IMR-90 (cell line): ENCODE measurements around the gene EGF. TPM values are rescaled to one million over a fixed set of nuclear protein-coding genes. Genes with fewer than 3 reads are reported as not detected.

ENCODE experiments used
- ATAC-seq: fragments of 200-7000 bp; cut with Tn5 transposase; 2 replicates; pipeline ENCODE4 v1.9.1; 2020; ENCODE audit warnings: low read depth, mild to moderate bottlenecking, moderate library complexity
- BruUV-seq: library from RNA; stranded (reverse); fragments of 400-500 nt; replicated peaks from 2 replicates; lab custom pipeline; 2021; lab: Mats Ljungman, UMichigan
- CTCF ChIA-PET: fragments of 300-600 bp; formaldehyde crosslinking; extraction: SDS; loops from one replicate; lab custom pipeline; 2021; ENCODE audit warnings: antibody characterized with exemption; lab: Yijun Ruan, JAX
- POLR2A ChIA-PET: fragments of 300-600 bp; sonication (Branson Sonifier 250); formaldehyde crosslinking; loops from one replicate; lab custom pipeline; 2022; ENCODE audit warnings: antibody characterized with exemption; ENCODE audit not compliant: unreplicated experiment; lab: Charles Lee
- DNase-seq: peaks from one replicate; pipeline ENCODE4 v3.0.0; 2013
- H2AFZ ChIP-seq: replicated peaks from 2 replicates; pipeline ENCODE3; 2013; ENCODE audit warnings: low read length, mild to moderate bottlenecking; ENCODE audit not compliant: poor library complexity
- H2AK5ac ChIP-seq: 2 replicates; pipeline ENCODE4 v1.6.1; 2013; ENCODE audit warnings: low read depth, low read length, inconsistent platforms
- H2AK9ac ChIP-seq: replicated peaks from 2 replicates; pipeline ENCODE3; 2013; ENCODE audit warnings: mild to moderate bottlenecking, low read depth, low read length, moderate library complexity; ENCODE audit not compliant: poor library complexity
- H2BK120ac ChIP-seq: 2 replicates; pipeline ENCODE4 v1.6.1; 2013; ENCODE audit warnings: low read depth, low read length, inconsistent platforms
- H2BK15ac ChIP-seq: 3 replicates; pipeline ENCODE4 v1.6.1; 2013; ENCODE audit warnings: low read depth, low read length, inconsistent platforms
- H2BK20ac ChIP-seq: 2 replicates; pipeline ENCODE4 v1.6.1; 2013; ENCODE audit warnings: low read depth, mild to moderate bottlenecking, inconsistent platforms, low read length, moderate library complexity
- H2BK5ac ChIP-seq: 2 replicates; pipeline ENCODE4 v1.6.1; 2013; ENCODE audit warnings: mild to moderate bottlenecking, low read depth, low read length, inconsistent platforms; ENCODE audit not compliant: poor library complexity, severe bottlenecking
- H3K14ac ChIP-seq: replicated peaks from 2 replicates; pipeline ENCODE4 v1.6.1; 2013; ENCODE audit warnings: low read depth, low read length, inconsistent platforms
- H3K18ac ChIP-seq: 2 replicates; pipeline ENCODE4 v1.6.1; 2013; ENCODE audit warnings: low read depth, low read length, control low read depth
- H3K23ac ChIP-seq: 2 replicates; pipeline ENCODE4 v1.6.1; 2013; ENCODE audit warnings: low read depth, low read length, inconsistent platforms
- H3K27ac ChIP-seq: 2 replicates; pipeline ENCODE4 v1.5.1; 2013; ENCODE audit warnings: mild to moderate bottlenecking, control low read depth, low read length; ENCODE audit not compliant: insufficient read depth
- H3K27me3 ChIP-seq: 2 replicates; pipeline ENCODE4 v1.6.1; 2013; ENCODE audit warnings: low read length; ENCODE audit not compliant: control insufficient read depth, insufficient read depth
- H3K36me3 ChIP-seq: 2 replicates; pipeline ENCODE4 v1.6.1; 2013; ENCODE audit warnings: low read length, mixed read lengths; ENCODE audit not compliant: control insufficient read depth, insufficient read depth
- H3K4ac ChIP-seq: 2 replicates; pipeline ENCODE4 v1.6.1; 2013; ENCODE audit warnings: low read depth, low read length, inconsistent platforms
- H3K4me1 ChIP-seq: 2 replicates; pipeline ENCODE4 v1.6.1; 2013; ENCODE audit warnings: low read length, mixed read lengths; ENCODE audit not compliant: control insufficient read depth, insufficient read depth
- H3K4me2 ChIP-seq: 2 replicates; pipeline ENCODE4 v1.6.1; 2013; ENCODE audit warnings: low read depth, mild to moderate bottlenecking, control low read depth, low read length, moderate library complexity
- H3K4me3 ChIP-seq: 2 replicates; pipeline ENCODE4 v1.5.1; 2013; ENCODE audit warnings: low read depth, mild to moderate bottlenecking, control low read depth, low read length, moderate library complexity; ENCODE audit not compliant: insufficient read depth
- H3K56ac ChIP-seq: 2 replicates; pipeline ENCODE4 v1.6.1; 2013; ENCODE audit warnings: low read length, inconsistent platforms; ENCODE audit not compliant: insufficient read depth; ENCODE audit errors: extremely low read depth
- H3K79me1 ChIP-seq, 2 experiments: 2 replicates each; pipeline ENCODE4 v1.6.1; 2013; ENCODE audit warnings: low read length in 2 of 2, inconsistent platforms in 1 of 2, low read depth in 1 of 2
- H3K9ac ChIP-seq: 2 replicates; pipeline ENCODE4 v1.6.1; 2013; ENCODE audit warnings: low read depth, low read length, control low read depth
- H3K9me1 ChIP-seq: 2 replicates; pipeline ENCODE4 v1.6.1; 2013; ENCODE audit warnings: low read length, inconsistent platforms; ENCODE audit not compliant: insufficient read depth
- H3K9me3 ChIP-seq: 2 replicates; pipeline ENCODE4 v1.6.1; 2013; ENCODE audit warnings: low read length; ENCODE audit not compliant: control insufficient read depth, insufficient read depth
- H4K20me1 ChIP-seq: 2 replicates; pipeline ENCODE4 v1.6.1; 2013; ENCODE audit warnings: low read length, inconsistent platforms; ENCODE audit not compliant: insufficient read depth
- H4K5ac ChIP-seq: 2 replicates; pipeline ENCODE4 v1.6.1; 2013; ENCODE audit warnings: mild to moderate bottlenecking, low read depth, low read length, control low read depth
- H4K8ac ChIP-seq, 2 experiments: 2 replicates each; pipeline ENCODE4 v1.6.1; 2013; ENCODE audit warnings: low read depth in 2 of 2, low read length in 2 of 2, control low read depth in 1 of 2, inconsistent platforms in 1 of 2
- H4K91ac ChIP-seq: 2 replicates; pipeline ENCODE4 v1.6.1; 2013; ENCODE audit warnings: low read depth, low read length, inconsistent platforms; ENCODE audit not compliant: insufficient read depth
- POLR2A ChIP-seq: IDR thresholded peaks from 2 replicates; pipeline ENCODE4 v1.6.1; 2012; ENCODE audit warnings: mild to moderate bottlenecking, low read depth, low read length
- WGBS, 2 experiments: methylation state at CpG; one replicate each; pipeline versions ENCODE4 v1.1.5 to v1.1.7; 2013; ENCODE audit warnings: missing lambda C conversion rate in 2 of 2; ENCODE audit not compliant: insufficient read length in 1 of 2; ENCODE audit errors: extremely low coverage in 2 of 2; 5-methylcytosine and 5-hydroxymethylcytosine counted together
- dilution Hi-C: fragments of 300-500 bp; cut with HindIII; formaldehyde crosslinking; loops from one replicate; pipeline ENCODE4 v1.14.3; 2018; ENCODE audit warnings: low sequenced_read_pairs; ENCODE audit not compliant: unreplicated experiment
- in situ Hi-C: fragments of 300-500 bp; cut with MboI; formaldehyde crosslinking; loops from 3 replicates; pipeline ENCODE4 v1.14.3; 2019; ENCODE audit warnings: low sequenced_read_pairs, inconsistent platforms, mixed read lengths
- intact Hi-C: fragments of 100-400 bp; cut with micrococcal nuclease; formaldehyde crosslinking; loops from 2 replicates; pipeline ENCODE4 v1.10.0; 2022
- polyA plus RNA-seq, 3 experiments: library from polyadenylated mRNA; depleted of rRNA; stranded (reverse); fragments of >200 nt; gene quantifications; 2 replicates each; pipeline ENCODE4 v1.2.3, GENCODE V29; 2012; ENCODE audit warnings: low replicate concordance in 1 of 3
- total RNA-seq: library from RNA; depleted of rRNA; stranded (reverse); fragments of >200 nt; gene quantifications from 2 replicates; pipeline ENCODE4 v1.2.3, GENCODE V29; 2012

EGF gene
- total and polyA plus RNA-seq, 2 of the 4 experiments (the other 2 are of a cell fraction) = 1.7 to 2.2 TPM

DNA sequence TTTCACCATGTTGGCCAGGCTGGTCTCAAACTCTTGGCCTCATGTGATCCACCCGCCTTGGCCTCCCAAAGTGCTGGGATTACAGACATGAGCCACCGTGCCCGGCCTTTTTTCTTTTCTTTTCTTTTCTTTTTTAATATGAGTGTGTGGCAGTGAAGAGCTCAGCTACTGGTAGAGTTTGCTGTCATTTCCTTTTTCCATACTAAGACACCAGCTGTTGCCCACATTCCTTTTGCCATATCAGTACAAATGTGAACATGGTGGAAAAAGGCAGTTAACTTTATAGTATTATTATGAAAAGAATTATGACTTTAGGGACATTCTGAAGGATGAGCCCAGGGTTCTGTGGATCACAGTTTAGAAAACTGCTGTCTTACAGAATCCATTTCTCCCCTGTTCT, 69.8 kb downstream of the EGF start:
- POLR2A ChIA-PET = no interaction called here
- no peak overlapping the region for H4K8ac ChIP-seq
- H2BK120ac ChIP-seq = no peak overlapping the region
- no peak overlapping the region for H3K9ac ChIP-seq
- no peak overlapping the region for H3K4ac ChIP-seq
- no peak overlapping the region for H4K5ac ChIP-seq
- no peak overlapping the region for H3K56ac ChIP-seq
- in situ Hi-C loops (no loop called here), dilution Hi-C loops (no loop called here), intact Hi-C loops (no loop called here)
- H3K4me2 ChIP-seq = no peak overlapping the region
- TF ChIP-seq POLR2A = no peak
- no peak overlapping the region for H2AK5ac ChIP-seq
- H3K14ac ChIP-seq = no peak overlapping the region
- WGBS, 2 experiments = no CpG with 5 or more reads among the region's 3 CpGs
- no peak overlapping the region for H4K91ac ChIP-seq
- no peak for ATAC-seq
- H2BK15ac ChIP-seq = no peak overlapping the region
- no peaks in the 10 kb centered on the region for H3K79me1 ChIP-seq
- H2AFZ ChIP-seq = no peak overlapping the region
- no peaks in the 10 kb centered on the region for H3K9me3 ChIP-seq
- no peak overlapping the region for H2AK9ac ChIP-seq
- peaks cover 6% of the 10 kb centered on the region; the same call in 1 of the 2 replicates for H3K4me1 ChIP-seq
- no peak overlapping the region for H3K23ac ChIP-seq
- no peak overlapping the region for H3K18ac ChIP-seq
- no peaks in the 10 kb centered on the region for H3K27me3 ChIP-seq
- H3K4me3 ChIP-seq = no peak overlapping the region
- BruUV-seq = no TSS peak
- DNase-seq = no peak
- H3K9me1 ChIP-seq = peaks cover 6% of the 10 kb centered on the region
- H4K20me1 ChIP-seq = no peaks in the 10 kb centered on the region
- H3K27ac ChIP-seq = no peak overlapping the region
- CTCF ChIA-PET = no interaction called here
- H2BK5ac ChIP-seq = no peak overlapping the region
- H2BK20ac ChIP-seq = no peak overlapping the region
- H3K36me3 ChIP-seq = no peaks in the 10 kb centered on the region
